HG02938 (cell line): ENCODE results near the gene SMARCA2.

Source experiments
- ATAC-seq: cut with Tn5 transposase; IDR thresholded peaks from one replicate; pipeline ENCODE4 v1.9.1; 2021; ENCODE audit warnings: mild to moderate bottlenecking, moderate library complexity; ENCODE audit not compliant: unreplicated experiment

The SMARCA2 gene

GRCh38 chr9:2039294-2040180, 24.4 kb downstream of the SMARCA2 start:
- ATAC-seq: no peak

DNA sequence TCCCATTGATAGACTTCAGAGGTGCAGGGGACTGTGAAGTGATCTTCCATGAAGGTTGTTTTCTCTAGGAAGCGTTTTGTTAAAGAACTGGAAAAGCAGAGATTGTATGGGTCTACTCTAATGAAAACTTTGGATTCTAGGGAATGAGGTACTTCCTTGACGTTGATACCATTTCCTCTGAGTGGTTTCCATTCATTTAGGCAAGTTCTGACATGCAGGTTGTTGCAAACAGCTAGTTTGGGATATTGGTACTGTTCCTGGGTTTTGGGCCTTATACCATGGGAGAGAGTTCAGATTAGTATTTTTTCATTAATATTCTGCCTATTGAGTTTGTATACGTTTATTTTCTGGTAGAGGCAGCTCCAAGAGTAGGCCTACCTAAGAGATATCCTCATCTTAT, 25.7 kb downstream of the SMARCA2 start:
- no peak for ATAC-seq

GRCh38 chr9:2041736-2042135, 26.6 kb downstream of the SMARCA2 start:
- no peak for ATAC-seq

GRCh38 chr9:2043243-2043642, 28.1 kb downstream of the SMARCA2 start:
- no peak for ATAC-seq

GRCh38 chr9:2043881-2044462, 28.8 kb downstream of the SMARCA2 start:
- no peak for ATAC-seq

GRCh38 chr9:2047144-2047671, 32.1 kb downstream of the SMARCA2 start:
- ATAC-seq: no peak

DNA sequence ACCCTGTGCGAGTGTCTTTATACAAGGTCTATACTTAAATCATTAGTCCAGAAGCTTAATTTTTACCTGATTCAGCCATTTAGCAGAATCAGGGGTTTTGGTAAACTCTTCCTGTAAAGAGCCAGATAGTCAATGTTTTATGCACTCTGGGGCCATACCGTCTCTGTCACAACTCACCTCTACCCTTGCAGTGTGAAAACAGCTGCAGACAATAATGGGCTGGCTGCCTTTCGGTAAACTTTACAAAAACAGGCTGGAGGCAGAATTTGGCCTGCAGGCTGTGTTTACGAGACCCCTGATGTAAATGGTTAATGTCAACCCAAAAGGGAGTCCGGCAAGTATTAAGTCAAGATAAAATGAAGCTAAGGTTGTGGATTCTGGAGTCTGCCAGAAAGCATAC, 32.8 kb downstream of the SMARCA2 start:
- ATAC-seq: no peak

DNA sequence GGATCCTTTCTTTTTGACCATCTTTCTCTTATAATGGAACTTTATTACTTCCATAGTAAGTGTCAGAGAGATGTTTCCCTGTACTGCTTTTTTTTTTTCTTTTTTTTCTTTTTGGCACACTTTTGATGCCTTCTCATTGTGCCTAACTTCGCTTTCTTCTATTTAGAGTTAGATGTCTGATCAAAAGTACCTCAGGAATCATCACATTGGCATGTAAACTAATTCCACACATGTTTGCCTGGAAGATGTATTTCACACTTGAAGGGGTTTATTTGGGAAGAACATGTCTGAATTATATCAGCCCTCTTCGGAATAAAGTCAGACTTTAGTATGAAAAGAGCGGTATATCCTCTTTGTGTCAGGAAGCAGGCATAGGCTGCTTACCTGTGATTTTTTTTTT, 35.1 kb downstream of the SMARCA2 start:
- no peak for ATAC-seq

DNA sequence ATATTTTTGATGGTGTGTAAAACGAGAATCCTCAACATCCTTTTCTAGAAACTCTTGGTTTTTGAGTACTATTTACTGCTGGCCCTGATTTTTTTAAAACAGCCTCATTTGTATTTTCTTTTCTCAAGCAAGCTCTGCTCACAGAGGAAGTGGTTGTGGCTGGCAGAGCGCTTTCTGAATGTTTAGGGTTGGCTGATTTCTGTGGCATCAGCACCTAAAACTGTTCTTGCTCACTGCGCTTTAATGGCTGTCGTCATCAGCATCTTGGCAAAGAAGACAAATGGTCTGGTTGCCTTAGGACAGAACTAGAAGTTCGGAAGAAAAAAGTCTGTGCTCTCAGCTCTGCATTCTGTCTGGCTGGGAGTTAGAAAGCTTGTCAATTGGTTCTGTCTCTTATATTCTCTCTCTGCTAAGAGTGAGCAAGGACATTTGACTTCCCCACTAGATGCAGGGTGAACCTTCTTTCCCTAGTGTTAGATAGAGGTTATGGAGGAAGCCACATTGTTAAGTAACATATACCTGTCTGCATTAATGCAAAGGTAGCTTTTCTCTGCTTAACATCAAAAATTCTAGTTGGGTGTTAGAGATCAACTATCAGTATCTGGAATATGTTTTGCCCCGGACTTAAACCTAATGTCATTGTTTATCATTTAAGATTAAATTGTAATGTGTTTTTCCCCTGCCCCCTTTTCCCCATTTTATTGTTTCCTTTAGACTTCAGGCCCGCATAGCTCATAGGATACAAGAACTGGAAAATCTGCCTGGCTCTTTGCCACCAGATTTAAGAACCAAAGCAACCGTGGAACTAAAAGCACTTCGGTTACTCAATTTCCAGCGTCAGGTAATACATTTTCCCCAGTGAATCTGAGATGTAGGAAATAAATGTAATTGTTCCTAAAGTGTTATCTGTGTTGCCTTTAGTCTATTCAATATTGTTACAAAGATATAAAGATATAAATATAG, 39.0 kb downstream of the SMARCA2 start:
- ATAC-seq: peak; percentile 96

GRCh38 chr9:2055203-2055658, 40.1 kb downstream of the SMARCA2 start:
- ATAC-seq: peak; percentile 32

GRCh38 chr9:2059274-2059929, 44.3 kb downstream of the SMARCA2 start:
- ATAC-seq: no peak

DNA sequence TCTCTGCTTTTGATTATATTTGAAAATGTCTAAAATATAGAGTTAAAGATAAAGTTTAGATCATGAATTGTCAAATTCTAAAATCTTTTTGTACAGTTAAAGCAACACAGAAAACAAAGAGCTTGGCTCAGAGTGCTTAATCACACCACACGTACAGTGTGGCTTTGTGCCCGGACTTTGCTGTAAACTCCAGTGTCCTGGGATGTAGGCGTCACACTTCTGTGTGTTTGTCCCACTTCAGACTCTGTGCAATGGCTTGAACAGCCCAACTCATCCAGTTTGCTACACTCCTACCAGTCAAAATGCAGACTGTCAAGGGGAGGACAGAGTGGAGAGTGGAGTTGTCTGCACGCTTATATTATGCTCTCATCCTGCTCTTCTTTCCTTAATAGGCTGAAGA, 45.3 kb downstream of the SMARCA2 start:
- ATAC-seq: no peak

- no peak for ATAC-seq
These were observed 50.6 kb downstream of the SMARCA2 start for GRCh38 chr9:2065704-2066103.

DNA sequence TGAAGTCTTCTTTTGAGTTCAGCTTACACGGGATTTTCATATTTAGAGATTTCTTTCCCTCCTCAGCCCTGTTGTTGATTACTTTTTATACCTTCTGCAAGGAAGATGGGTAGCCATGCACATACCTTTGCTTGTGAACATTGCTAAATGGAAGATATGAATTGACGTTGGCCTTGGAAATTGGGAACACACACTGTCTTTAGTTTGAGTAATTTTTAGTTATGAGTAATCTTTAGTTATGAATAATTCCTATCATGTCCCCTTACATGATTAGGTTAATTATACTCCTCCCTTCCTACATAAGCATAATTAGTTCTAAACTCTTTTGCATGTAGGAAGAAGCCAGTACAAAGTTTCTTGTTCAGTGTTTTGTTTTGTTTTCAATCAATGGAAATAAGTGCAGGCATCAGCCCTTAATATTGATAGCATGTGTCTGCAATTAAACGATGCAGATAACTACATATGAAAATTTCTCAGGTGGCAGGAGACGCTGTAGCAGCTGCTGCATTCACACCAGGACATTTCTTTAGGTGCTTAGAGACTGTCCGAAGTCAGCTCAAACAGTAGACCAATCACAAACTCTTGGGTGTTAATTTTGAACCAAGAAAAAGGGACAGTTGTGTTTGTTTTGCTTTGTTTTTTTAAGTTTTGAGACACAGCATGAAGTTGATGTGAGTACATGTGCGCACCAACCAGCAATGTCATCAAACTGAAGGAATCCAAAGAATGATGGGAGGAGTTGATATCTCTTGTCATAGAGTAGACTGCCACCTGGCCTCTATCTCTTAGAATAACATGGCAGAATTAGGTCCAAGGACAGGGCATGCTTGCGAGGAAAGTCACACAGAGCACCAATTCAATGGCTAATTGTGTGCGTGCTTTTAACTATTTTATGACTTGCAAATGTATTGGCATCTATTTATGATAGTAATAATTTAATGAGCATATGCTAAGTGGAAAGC, 51.4 kb downstream of the SMARCA2 start:
- ATAC-seq: no peak

DNA sequence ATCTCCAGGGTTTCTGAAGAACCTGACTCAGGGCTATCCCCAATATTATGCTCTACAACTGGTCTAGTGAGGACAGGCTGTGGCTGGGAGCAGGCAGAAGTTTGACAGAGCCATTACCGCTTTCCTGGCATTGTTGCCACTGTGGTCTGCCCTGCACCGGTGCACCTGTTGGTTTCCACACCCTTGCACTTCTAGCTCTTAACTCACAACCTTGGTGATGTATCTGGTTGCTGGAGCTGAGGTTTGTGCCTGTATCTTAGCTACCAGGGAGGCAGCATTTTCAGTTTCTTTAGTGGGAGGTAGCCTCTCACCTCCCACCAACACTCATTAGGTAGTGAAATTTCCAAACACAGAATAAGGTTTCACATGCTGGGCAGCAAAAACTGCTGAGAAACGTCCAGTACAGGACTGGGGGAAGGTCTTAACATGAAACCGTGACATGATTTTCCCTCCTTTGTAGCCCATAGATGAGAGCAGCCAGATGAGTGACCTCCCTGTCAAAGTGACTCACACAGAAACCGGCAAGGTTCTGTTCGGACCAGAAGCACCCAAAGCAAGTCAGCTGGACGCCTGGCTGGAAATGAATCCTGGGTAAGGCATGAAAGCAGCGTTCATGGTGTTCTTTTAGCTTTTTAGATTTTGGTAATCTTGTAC, 57.7 kb downstream of the SMARCA2 start:
- ATAC-seq: peak; percentile 89

GRCh38 chr9:2082772-2083171, 67.6 kb downstream of the SMARCA2 start:
- no peak for ATAC-seq

DNA sequence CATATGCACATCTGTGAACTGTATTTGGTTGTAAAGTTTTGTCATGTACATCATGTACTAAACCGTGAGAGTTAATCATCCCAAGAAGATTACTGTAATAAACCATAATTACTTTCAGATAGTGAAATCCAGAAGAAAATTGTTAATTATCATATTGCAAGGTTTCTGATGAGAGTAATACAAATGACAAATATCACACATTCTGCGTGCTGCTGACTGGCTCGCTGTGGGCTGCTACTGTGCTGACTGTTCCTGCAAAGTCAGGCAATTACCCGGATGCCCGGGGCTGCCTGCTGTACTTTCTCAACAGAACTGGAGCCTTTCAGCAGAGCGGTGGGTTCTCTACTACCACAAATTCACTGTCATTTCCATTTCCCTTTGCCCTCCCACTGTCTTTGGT, 68.3 kb downstream of the SMARCA2 start:
- ATAC-seq: no peak

- ATAC-seq: no peak
These were observed 70.6 kb downstream of the SMARCA2 start for GRCh38 chr9:2085716-2086115.

DNA sequence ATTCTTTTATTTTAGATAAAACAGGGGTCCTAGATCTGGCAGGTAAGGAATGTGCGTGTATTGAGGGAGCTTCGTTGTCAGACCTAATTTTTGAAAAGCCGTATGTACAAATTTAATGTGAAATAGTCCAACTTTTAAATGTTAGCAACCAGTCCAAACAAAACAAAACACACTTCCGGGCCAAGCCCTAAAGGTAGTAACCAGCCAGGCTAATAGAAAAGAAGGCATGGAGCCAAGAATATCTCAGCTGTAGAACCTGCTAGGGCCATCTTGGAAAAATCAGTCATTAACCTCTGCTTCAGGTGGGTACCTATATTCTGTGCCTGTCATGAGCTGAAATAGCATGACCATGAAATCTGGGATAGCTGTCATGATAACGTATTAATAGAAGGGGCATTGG, 71.0 kb downstream of the SMARCA2 start:
- no peak for ATAC-seq
